Endothelial cell of umbilical vein (primary cell): ENCODE data around the gene DNAJC6. TPM values are rescaled to one million over a fixed set of nuclear protein-coding genes. Genes with fewer than 3 reads are reported as not detected.

ENCODE experiments used
- BruUV-seq: library from RNA; stranded (reverse); fragments of 400-500 nt; replicated peaks from 2 replicates; lab custom pipeline; 2021; lab: Mats Ljungman, UMichigan
- CTCF ChIA-PET: fragments of 300-600, 350-600 bp; sonication (Branson Sonifier 250); formaldehyde crosslinking; loops from one replicate; lab custom pipeline; 2021; ENCODE audit warnings: antibody characterized with exemption, inconsistent platforms; lab: Charles Lee
- POLR2A ChIA-PET: fragments of 300-600, 350-600 bp; sonication (Branson Sonifier 250); formaldehyde crosslinking; loops from one replicate; lab custom pipeline; 2021; ENCODE audit warnings: antibody characterized with exemption, inconsistent platforms; lab: Charles Lee
- DNase-seq: peaks from one replicate; pipeline ENCODE4 v3.0.0-alpha.2; 2011; ENCODE audit warnings: low read depth, low spot score
- FAIRE-seq: peaks from 2 replicates; lab custom pipeline; 2011; peaks lifted over from hg19 to GRCh38; lab: Jason Lieb, UNC
- H2AFZ ChIP-seq: 2 replicates; pipeline ENCODE4 v1.6.0; 2012; ENCODE audit warnings: low read depth, low read length, control low read depth, inconsistent platforms
- H3K27ac ChIP-seq: 2 replicates; pipeline ENCODE4 v1.5.1; 2011; ENCODE audit warnings: low read depth, mild to moderate bottlenecking, control low read depth, low read length, moderate library complexity; ENCODE audit not compliant: insufficient read depth
- H3K27me3 ChIP-seq, 2 experiments: 2 replicates each; pipeline versions ENCODE4 v1.6.0 to v1.6.1; 2011; ENCODE audit warnings: low read length in 2 of 2, mixed read lengths in 1 of 2; ENCODE audit not compliant: control insufficient read depth in 2 of 2, insufficient read depth in 2 of 2
- H3K36me3 ChIP-seq, 2 experiments: 2 replicates in 1 of 2; 3 replicates in 1 of 2; pipeline ENCODE4 v1.5.1; 2011; ENCODE audit warnings: low read length in 2 of 2, mild to moderate bottlenecking in 1 of 2, moderate library complexity in 1 of 2; ENCODE audit not compliant: control insufficient read depth in 2 of 2, insufficient read depth in 2 of 2; ENCODE audit errors: extremely low read depth in 1 of 2
- H3K4me1 ChIP-seq: 3 replicates; pipeline ENCODE4 v1.5.1; 2011; ENCODE audit warnings: mild to moderate bottlenecking, low read length; ENCODE audit not compliant: control insufficient read depth, insufficient read depth; ENCODE audit errors: extremely low read depth
- H3K4me2 ChIP-seq: 2 replicates; pipeline ENCODE4 v1.6.1; 2011; ENCODE audit warnings: low read length, control low read depth, mixed read lengths; ENCODE audit not compliant: insufficient read depth
- H3K4me3 ChIP-seq, 3 experiments: fragments of 200-600 bp in 1 of 3; sonication (generic), shearing (Covaris generic) in 1 of 3; replicated peaks in 1 of 3; 2 replicates each; pipeline ENCODE4 v1.5.1; 2011 to 2016; ENCODE audit warnings: control low read depth in 3 of 3, low read length in 3 of 3, mild to moderate bottlenecking in 2 of 3, inconsistent platforms in 1 of 3, low read depth in 1 of 3, moderate library complexity in 1 of 3; ENCODE audit not compliant: insufficient read depth in 1 of 3
- H3K79me2 ChIP-seq: 2 replicates; pipeline ENCODE4 v1.6.0; 2012; ENCODE audit warnings: low read length, inconsistent platforms; ENCODE audit not compliant: control insufficient read depth, insufficient read depth
- H3K9ac ChIP-seq: replicated peaks from 2 replicates; pipeline ENCODE3; 2011; ENCODE audit warnings: low read length, control low read depth; ENCODE audit not compliant: insufficient read depth; ENCODE audit errors: extremely low read depth
- H3K9me1 ChIP-seq: replicated peaks from 3 replicates; pipeline ENCODE4 v1.6.0; 2011; ENCODE audit warnings: mild to moderate bottlenecking, low read length; ENCODE audit not compliant: control insufficient read depth, insufficient read depth; ENCODE audit errors: extremely low read depth
- H3K9me3 ChIP-seq: replicated peaks from 2 replicates; pipeline ENCODE4 v1.5.1; 2012; ENCODE audit warnings: low read length, inconsistent platforms; ENCODE audit not compliant: control insufficient read depth, insufficient read depth
- H4K20me1 ChIP-seq: replicated peaks from 2 replicates; pipeline ENCODE3; 2011; ENCODE audit warnings: mild to moderate bottlenecking, low read length; ENCODE audit not compliant: control insufficient read depth, insufficient read depth; ENCODE audit errors: extremely low read depth
- CTCF ChIP-seq, 2 donors: IDR thresholded peaks; 1 replicate in 1 of 2; 2 replicates in 1 of 2; pipeline ENCODE4 v1.5.1; 2011; ENCODE audit warnings: low read length in 2 of 2, mild to moderate bottlenecking in 2 of 2, moderate library complexity in 2 of 2, control low read depth in 1 of 2, inconsistent platforms in 1 of 2, low read depth in 1 of 2; ENCODE audit not compliant: insufficient read depth in 1 of 2; ENCODE audit errors: extremely low read depth in 1 of 2
- EZH2 ChIP-seq: IDR thresholded peaks from 2 replicates; pipeline ENCODE4 v1.6.1; 2012; ENCODE audit warnings: borderline replicate concordance, low read depth, mild to moderate bottlenecking, moderate library complexity, low read length, inconsistent platforms; ENCODE audit not compliant: severe bottlenecking
- FOS ChIP-seq: IDR thresholded peaks from 2 replicates; pipeline ENCODE4 v1.6.1; 2011; ENCODE audit warnings: mild to moderate bottlenecking, low read length, moderate library complexity, borderline replicate concordance; ENCODE audit not compliant: insufficient read depth
- JUN ChIP-seq: IDR thresholded peaks from 2 replicates; pipeline ENCODE4 v1.6.1; 2011; ENCODE audit warnings: borderline replicate concordance, low read depth; ENCODE audit not compliant: insufficient read length, insufficient read depth
- POLR2A ChIP-seq: IDR thresholded peaks from 2 replicates; pipeline ENCODE4 v1.6.1; 2012; ENCODE audit warnings: low read depth, mild to moderate bottlenecking, control low read depth, low read length
- POLR2AphosphoS5 ChIP-seq: IDR thresholded peaks from 2 replicates; pipeline ENCODE4 v1.6.1; 2012; ENCODE audit warnings: low read depth, mild to moderate bottlenecking, control low read depth, low read length, moderate library complexity; ENCODE audit not compliant: insufficient read depth
- dilution Hi-C: fragments of 300-500 bp; cut with MboI; formaldehyde crosslinking; loops from one replicate; pipeline ENCODE4 v1.15.0; 2019; ENCODE audit warnings: low sequenced_read_pairs; ENCODE audit not compliant: extremely low pct_ligation_motif_present
- intact Hi-C: fragments of 100-400 bp; cut with micrococcal nuclease; formaldehyde crosslinking; loops from one replicate; pipeline ENCODE4 v1.10.0; 2022
- polyA plus RNA-seq, 4 experiments: library from polyadenylated mRNA; depleted of rRNA in 3 of 4; stranded (reverse) in 3 of 4; unstranded in 1 of 4; fragments of >200 nt; gene quantifications; 2 replicates each; pipeline versions ENCODE4 v1.2.1 to v1.2.3, GENCODE V29; 2011 to 2012; ENCODE audit warnings: missing spikeins in 1 of 4
- total RNA-seq: library from RNA; stranded (reverse); gene quantifications from 2 replicates; pipeline ENCODE4 v1.2.3, GENCODE V29; 2021
- TF ChIP-seq, protein P1 (sequence below): IDR thresholded peaks from 2 replicates; pipeline ENCODE4 v1.6.1; 2011; ENCODE audit not compliant: insufficient read depth, insufficient read length

Gene DNAJC6
- total and polyA plus RNA-seq, 2 donors (not counting 3 experiments of a cell fraction or from before 2014, with no cell fraction given) = 2.3 to 4.9 TPM

DNA sequence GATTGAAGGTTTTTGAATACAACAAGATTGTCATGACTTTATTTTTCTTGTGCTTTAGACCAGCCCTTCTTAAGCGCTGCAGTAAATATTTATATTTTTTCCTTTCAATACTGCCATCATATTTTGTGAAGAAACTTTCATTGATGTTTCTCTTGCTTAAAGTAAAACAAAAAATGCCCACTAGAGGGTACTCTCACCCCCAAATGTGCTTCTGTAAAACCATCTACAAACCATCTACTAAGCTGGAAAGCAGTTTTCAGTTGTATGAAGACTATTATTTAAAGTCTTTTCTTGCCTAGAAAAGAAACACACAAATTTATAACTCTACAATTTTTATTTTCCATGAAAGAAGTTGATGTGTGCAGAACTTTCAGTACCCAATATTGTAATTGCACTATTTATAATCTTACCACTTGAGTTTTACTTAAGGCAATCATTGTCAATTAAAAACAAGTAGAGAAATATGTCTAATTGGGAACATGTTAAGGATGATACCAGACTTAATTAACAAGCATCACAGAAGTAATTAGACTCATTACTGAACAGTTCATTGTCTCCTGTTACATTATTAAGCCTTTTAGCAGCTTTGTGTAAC, 121.9 kb downstream of the DNAJC6 start:
- Histone ChIP-seq H3K27me3 (no peaks in the 10 kb centered on the region), H3K36me3 (peaks cover 7 to 25% of the 10 kb centered on the region in 2 experiments), H2AFZ (no peak overlapping the region), H4K20me1 (no peaks in the 10 kb centered on the region), H3K4me3 (peak overlapping the region in 1 of 3 experiments; percentile 26), H3K9ac (peak overlapping the region; percentile 87), H3K27ac (peak overlapping the region; percentile 97), H3K9me3 (no peaks in the 10 kb centered on the region), H3K4me1 (peaks cover 33% of the 10 kb centered on the region), H3K79me2 (peaks cover 18% of the 10 kb centered on the region), H3K9me1 (no peaks in the 10 kb centered on the region), H3K4me2 (peak overlapping the region; percentile 60)
- ChIA-PET POLR2A (interaction anchor here (1.8 kb wide), 1 partner anchor 11 kb away, joined by 6 read pairs; the partner anchor contains the start of genes LEPR and LEPROT), CTCF (interaction anchor here (0.5 to 7.7 kb wide), 35 partner anchors 8 to 1015 kb away, joined by 3 to 104 read pairs (median 4); partner anchors contain the start of genes LEPR and LEPROT)
- dilution Hi-C loops = no loop called here
- no peak for FAIRE-seq
- intact Hi-C loops = loop anchor here (1.0 to 5.0 kb wide), 9 partner anchors 28 to 1016 kb away; no protein-coding TSS in a partner anchor
- no TSS peak for BruUV-seq
- TF ChIP-seq CTCF (IDR thresholded peaks at IDR 0.05; ENCODE audit: extremely low read depth in 1 of 2, insufficient read depth in 1 of 2, low read depth in 1 of 2, low read length in 2 of 2) = peak; percentile 35 to 36
- TF ChIP-seq, protein P1, sequence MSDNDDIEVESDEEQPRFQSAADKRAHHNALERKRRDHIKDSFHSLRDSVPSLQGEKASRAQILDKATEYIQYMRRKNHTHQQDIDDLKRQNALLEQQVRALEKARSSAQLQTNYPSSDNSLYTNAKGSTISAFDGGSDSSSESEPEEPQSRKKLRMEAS = no peak
- DNase-seq = peak; percentile 79

- intact Hi-C loops = loop anchor here (5.0 kb wide), 4 partner anchors 79 to 1014 kb away; no protein-coding TSS in a partner anchor
- FAIRE-seq = no peak
- TF ChIP-seq EZH2 (no peak), POLR2A (no peak), POLR2AphosphoS5 (no peak), FOS (no peak), JUN (no peak)
- TF ChIP-seq, protein P1 = no peak
- Histone ChIP-seq H3K4me1 (peaks cover 30% of the 10 kb centered on the region), H3K27ac (no peak overlapping the region), H2AFZ (no peak overlapping the region), H4K20me1 (no peaks in the 10 kb centered on the region), H3K9ac (no peak overlapping the region), H3K4me3 (no peak overlapping the region), H3K4me2 (no peak overlapping the region), H3K27me3 (no peaks in the 10 kb centered on the region), H3K36me3 (peaks cover 5 to 24% of the 10 kb centered on the region in 2 experiments), H3K79me2 (peaks cover 17% of the 10 kb centered on the region), H3K9me3 (no peaks in the 10 kb centered on the region), H3K9me1 (no peaks in the 10 kb centered on the region)
- POLR2A ChIA-PET = no interaction called here
- dilution Hi-C loops = no loop called here
- no peak for DNase-seq
- no TSS peak for BruUV-seq
- CTCF ChIA-PET = interaction anchor here (4.8 to 7.7 kb wide), 2 partner anchors 27 to 255 kb away, joined by 18 to 104 read pairs; no protein-coding TSS in a partner anchor
These were observed 123.6 kb downstream of the DNAJC6 start for GRCh38 chr1:65432918-65433317.
